Stomach smooth muscle (tissue), 2 donors: ENCODE results near the gene VSTM2L.
A peak's percentile ranks its signal among the peaks of the same experiment; 100 is the strongest.

Source experiments
- H3K27ac ChIP-seq: one replicate; pipeline ENCODE4 v1.7.0; 2013; ENCODE audit warnings: mild to moderate bottlenecking, low read length, inconsistent platforms
- H3K27me3 ChIP-seq, 2 donors: one replicate each; pipeline ENCODE4 v1.7.0; 2013; ENCODE audit warnings: low read length in 2 of 2; ENCODE audit not compliant: insufficient read depth in 2 of 2, control insufficient read depth in 1 of 2
- H3K36me3 ChIP-seq, 2 donors: one replicate each; pipeline ENCODE4 v1.7.0; 2013; ENCODE audit warnings: low read length in 2 of 2; ENCODE audit not compliant: control insufficient read depth in 2 of 2, insufficient read depth in 2 of 2
- H3K4me1 ChIP-seq: one replicate; pipeline ENCODE4 v1.7.0; 2013; ENCODE audit warnings: low read length; ENCODE audit not compliant: control insufficient read depth, insufficient read depth
- H3K4me3 ChIP-seq, 2 donors: one replicate each; pipeline ENCODE4 v1.7.0; 2013; ENCODE audit warnings: low read length in 2 of 2
- H3K9ac ChIP-seq, 2 donors: one replicate each; pipeline ENCODE4 v1.7.0; 2013; ENCODE audit warnings: low read length in 2 of 2, mild to moderate bottlenecking in 1 of 2
- H3K9me3 ChIP-seq, 2 donors: one replicate each; pipeline ENCODE4 v1.7.0; 2013; ENCODE audit warnings: low read length in 2 of 2; ENCODE audit not compliant: control insufficient read depth in 2 of 2
- donor health status: healthy.
- donor health status: Pancreatic carcinoma.

VSTM2L gene

GRCh38 chr20:37913567-37914366 is 10.8 kb downstream of the VSTM2L start:
- Histone ChIP-seq H3K27ac (no peak overlapping the region), H3K9ac (no peak overlapping the region), H3K4me3 (no peak overlapping the region), H3K27me3 (peaks cover 29 to 34% of the 10 kb centered on the region in 2 donors), H3K4me1 (peaks cover 21% of the 10 kb centered on the region), H3K36me3 (no peaks in the 10 kb centered on the region), H3K9me3 (no peaks in the 10 kb centered on the region)

- Histone ChIP-seq H3K4me1 (peaks cover 21% of the 10 kb centered on the region), H3K4me3 (peak overlapping the region; percentile 59 to 63), H3K36me3 (no peaks in the 10 kb centered on the region), H3K27ac (no peak overlapping the region), H3K9me3 (no peaks in the 10 kb centered on the region), H3K27me3 (peaks cover 30 to 31% of the 10 kb centered on the region in 2 donors), H3K9ac (peak overlapping the region in 1 of 2 donors; percentile 41)
Measured at GRCh38 chr20:37914367-37914671, 11.4 kb downstream of the VSTM2L start.

DNA sequence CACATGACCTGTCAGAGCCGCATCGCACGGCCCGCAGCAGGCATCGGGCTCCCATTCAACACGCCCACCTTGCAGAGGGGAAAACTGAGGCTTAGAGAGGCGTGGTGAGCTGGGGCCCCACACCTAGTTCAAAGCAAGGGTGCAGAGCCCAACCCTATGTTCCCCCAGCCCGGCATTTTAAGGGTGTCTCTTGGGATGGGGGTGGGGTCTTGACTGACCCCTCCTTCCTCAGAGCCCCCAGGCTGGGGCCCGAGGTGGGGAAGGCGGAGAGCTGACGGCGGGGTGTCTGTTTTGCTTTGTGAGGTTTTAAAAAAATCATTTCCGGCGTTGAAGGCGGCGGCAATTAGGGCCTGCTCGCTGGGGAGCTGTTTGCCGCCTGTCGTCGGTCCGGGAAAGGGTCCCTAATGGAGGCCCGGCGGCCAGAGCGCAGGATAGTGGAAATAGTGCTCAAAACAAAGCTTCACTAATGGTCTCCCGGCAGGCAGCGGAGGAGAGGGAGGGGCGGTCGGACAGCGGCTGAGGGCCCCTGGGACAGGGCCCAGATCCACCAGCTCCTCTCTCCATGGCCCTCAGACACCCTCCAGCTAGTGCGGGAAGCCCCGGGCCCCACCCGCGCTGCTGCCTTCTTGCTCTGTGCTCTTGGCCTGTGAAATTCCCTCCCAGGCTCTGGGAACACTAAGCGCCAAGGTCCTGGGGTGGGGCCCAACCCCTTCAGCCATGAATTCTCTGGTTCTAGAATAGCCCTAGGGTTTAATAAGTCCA is 11.9 kb downstream of the VSTM2L start:
- Histone ChIP-seq H3K9ac (peak overlapping the region; percentile 29 to 41), H3K27me3 (peaks cover 30 to 32% of the 10 kb centered on the region in 2 donors)

GRCh38 chr20:37915434-37915787 is 12.5 kb downstream of the VSTM2L start:
- Histone ChIP-seq H3K9ac (peak overlapping the region in 1 of 2 donors; percentile 41), H3K36me3 (no peaks in the 10 kb centered on the region), H3K4me1 (peaks cover 21% of the 10 kb centered on the region), H3K9me3 (no peaks in the 10 kb centered on the region), H3K27ac (no peak overlapping the region), H3K27me3 (peaks cover 28 to 34% of the 10 kb centered on the region in 2 donors), H3K4me3 (peak overlapping the region; percentile 59 to 63)

More for the DNA sequence above, 11.9 kb downstream of the VSTM2L start:
- peaks cover 21% of the 10 kb centered on the region for H3K4me1 ChIP-seq
- H3K4me3 ChIP-seq, result peak overlapping the region; percentile 59 to 63
- no peaks in the 10 kb centered on the region for H3K36me3 ChIP-seq
- no peak overlapping the region for H3K27ac ChIP-seq
- no peaks in the 10 kb centered on the region for H3K9me3 ChIP-seq

DNA sequence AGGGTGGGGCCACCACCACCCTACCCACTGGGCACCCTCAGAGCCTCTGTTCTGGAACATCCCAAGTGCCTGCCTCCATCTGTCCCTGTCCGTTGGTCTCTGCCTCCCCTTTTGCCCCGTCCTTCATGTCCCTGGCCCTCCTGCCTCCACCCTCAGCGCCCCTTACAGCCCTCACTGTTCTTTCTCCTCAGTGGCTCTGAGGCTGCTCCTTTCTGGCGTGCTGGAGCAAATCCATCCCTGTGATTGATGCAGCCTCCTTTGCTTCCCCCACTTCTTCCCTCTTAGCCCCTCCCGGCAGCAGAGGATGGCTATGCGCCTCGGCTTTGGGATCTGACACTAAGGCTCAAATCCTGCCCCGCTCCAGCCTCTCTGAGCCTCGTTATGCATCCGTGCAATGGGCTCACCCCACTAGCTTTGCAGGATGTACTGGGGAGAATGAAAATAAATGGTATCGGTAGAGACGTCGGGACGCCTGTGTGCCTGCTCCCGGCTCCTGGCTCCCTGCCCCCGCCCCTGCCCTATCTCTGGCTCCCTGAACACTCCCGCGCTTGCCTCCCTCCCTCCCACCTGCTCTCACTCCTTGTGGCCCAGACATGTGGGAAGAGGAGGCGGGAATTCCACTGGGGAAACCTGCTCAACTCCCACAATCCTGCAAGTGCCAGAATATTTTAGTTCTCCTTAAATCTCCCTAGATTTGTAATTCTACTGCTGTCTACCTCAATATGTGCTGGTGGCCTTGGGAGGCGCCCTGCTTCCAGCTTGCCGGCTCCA is 13.1 kb downstream of the VSTM2L start:
- H3K36me3 ChIP-seq, result no peaks in the 10 kb centered on the region
- H3K4me1 ChIP-seq, result peaks cover 21% of the 10 kb centered on the region
- H3K4me3 ChIP-seq, result peak overlapping the region in 1 of 2 donors; percentile 35
- H3K9ac ChIP-seq, result no peak overlapping the region
- no peak overlapping the region for H3K27ac ChIP-seq
- H3K9me3 ChIP-seq, result no peaks in the 10 kb centered on the region
- peaks cover 27 to 34% of the 10 kb centered on the region in 2 donors for H3K27me3 ChIP-seq

DNA sequence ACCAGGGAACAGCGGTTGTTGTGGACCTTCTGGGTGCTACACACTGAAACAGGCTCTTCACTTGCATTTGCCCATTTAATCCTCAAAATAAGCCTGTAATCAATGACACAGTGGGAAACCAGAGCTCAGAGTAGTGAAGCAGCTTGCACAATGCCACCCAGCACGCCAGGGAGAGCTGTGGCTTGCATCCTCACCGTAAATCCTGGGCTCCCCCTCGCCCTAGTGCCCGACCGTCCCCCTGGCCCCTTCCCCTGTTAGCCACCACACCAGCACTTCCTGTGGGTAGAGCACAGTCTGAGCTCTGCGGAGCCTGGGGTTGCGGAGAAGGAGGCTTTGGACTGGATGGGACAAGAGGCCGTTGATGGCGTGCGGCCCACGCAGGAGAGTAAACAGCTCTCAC is 14.5 kb downstream of the VSTM2L start:
- H3K27me3 ChIP-seq, result peaks cover 31% of the 10 kb centered on the region in 2 donors

GRCh38 chr20:37918035-37918434 is 15.1 kb downstream of the VSTM2L start:
- H3K27me3 ChIP-seq, result peaks cover 30 to 31% of the 10 kb centered on the region in 2 donors
- H3K36me3 ChIP-seq, result no peaks in the 10 kb centered on the region
- no peak overlapping the region for H3K27ac ChIP-seq
- no peaks in the 10 kb centered on the region for H3K9me3 ChIP-seq
- peaks cover 16% of the 10 kb centered on the region for H3K4me1 ChIP-seq
- H3K4me3 ChIP-seq, result no peak overlapping the region
- H3K9ac ChIP-seq, result no peak overlapping the region

More for the DNA sequence above, 14.5 kb downstream of the VSTM2L start:
- no peak overlapping the region for H3K9ac ChIP-seq
- peaks cover 16% of the 10 kb centered on the region for H3K4me1 ChIP-seq
- H3K36me3 ChIP-seq, result no peaks in the 10 kb centered on the region
- no peak overlapping the region for H3K4me3 ChIP-seq
- no peaks in the 10 kb centered on the region for H3K9me3 ChIP-seq
- H3K27ac ChIP-seq, result no peak overlapping the region

DNA sequence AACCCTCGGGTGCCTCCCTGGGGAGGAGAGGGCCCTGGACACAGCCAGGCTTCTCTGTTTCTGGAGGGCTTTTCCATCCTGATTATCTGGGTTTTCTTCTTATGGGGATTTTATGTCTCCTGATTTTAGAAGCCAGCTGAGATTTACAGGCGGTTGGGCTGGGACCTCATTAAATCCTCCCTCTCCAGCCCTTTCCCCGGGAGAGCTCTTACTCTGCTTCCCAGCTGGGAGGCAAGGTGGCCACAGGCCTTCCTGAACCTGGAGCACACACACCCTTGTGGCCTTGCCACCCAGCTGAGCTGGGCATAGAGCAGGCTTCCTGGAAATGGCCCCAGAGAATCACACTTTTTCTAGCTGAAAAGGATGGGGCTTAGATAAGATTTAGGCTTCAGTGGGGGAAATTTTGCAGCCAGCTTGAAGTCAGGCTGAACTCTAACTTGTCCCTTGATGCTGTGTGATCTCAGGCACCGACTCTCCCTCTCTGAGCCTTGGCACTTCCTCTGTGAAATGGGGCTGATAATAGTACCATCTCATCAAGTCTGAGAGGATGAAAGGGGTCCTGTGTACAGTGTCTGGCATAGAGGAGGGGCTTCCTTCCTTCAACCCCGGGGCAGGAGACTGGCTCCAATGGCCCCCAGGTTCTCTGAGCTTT is 16.6 kb downstream of the VSTM2L start:
- Histone ChIP-seq H3K27me3 (peaks cover 19 to 23% of the 10 kb centered on the region in 2 donors), H3K9me3 (no peaks in the 10 kb centered on the region), H3K4me3 (no peak overlapping the region), H3K27ac (no peak overlapping the region), H3K9ac (no peak overlapping the region), H3K36me3 (no peaks in the 10 kb centered on the region), H3K4me1 (peaks cover 10% of the 10 kb centered on the region)

DNA sequence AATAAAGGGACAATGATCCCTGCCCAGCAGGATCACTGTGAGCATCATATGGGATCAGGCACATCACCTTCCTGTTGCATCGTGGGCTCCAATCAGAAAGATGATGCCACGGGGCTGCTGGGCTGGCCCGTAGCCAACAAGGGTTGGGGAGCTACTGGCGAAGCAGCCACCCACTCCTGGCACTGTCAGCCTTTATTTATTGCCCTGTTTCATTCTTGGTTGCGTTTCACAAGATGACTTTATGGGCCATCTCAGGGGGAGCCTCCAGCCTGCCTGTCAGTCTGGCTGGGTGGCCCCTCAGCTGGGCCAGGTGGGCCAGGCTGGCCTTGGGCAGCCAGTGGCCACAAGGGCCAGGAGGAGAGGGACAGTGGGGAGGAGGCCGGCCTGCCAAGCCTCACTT is 17.3 kb downstream of the VSTM2L start:
- H3K4me1 ChIP-seq, result peaks cover 4% of the 10 kb centered on the region
- H3K27me3 ChIP-seq, result peaks cover 16 to 17% of the 10 kb centered on the region in 2 donors
- H3K9ac ChIP-seq, result no peak overlapping the region

DNA sequence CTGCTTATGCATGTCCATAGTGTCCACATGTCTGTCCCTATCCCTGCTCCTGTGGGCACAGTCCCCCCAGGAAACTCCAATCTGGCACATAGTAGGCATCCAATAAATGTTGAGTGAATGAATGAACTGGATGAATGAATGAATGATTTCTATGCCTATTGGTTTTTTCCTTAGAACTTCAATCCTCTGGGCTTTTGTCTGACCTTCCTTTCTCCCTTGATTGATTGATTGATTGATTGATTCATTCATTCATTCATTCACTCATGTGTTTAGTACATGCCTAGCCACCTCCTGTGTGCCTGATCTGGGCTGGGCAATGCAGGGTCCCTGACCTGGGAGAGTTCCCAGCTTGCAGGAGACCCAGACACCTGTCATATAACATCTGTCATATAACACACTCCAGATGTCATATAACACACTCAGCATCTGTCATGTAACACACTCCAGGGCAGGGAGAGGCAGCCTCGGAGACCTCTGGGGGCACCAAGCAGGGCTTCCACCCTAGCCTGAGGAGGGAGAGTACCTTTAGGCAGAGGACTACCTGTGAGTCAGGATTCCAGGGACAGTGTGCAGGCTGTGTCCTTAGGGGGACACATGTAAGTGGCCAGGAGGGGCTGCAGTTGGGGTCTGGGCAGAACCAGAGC is 17.9 kb downstream of the VSTM2L start:
- no peak overlapping the region for H3K27ac ChIP-seq
- H3K4me3 ChIP-seq, result no peak overlapping the region
- no peaks in the 10 kb centered on the region for H3K9me3 ChIP-seq
- no peaks in the 10 kb centered on the region for H3K36me3 ChIP-seq
- H3K9ac ChIP-seq, result peak overlapping the region in 1 of 2 donors; percentile 29
- H3K4me1 ChIP-seq, result peaks cover 2% of the 10 kb centered on the region
- peaks cover 11 to 13% of the 10 kb centered on the region in 2 donors for H3K27me3 ChIP-seq

More for the DNA sequence above, 17.3 kb downstream of the VSTM2L start:
- Histone ChIP-seq H3K27ac (no peak overlapping the region), H3K36me3 (no peaks in the 10 kb centered on the region), H3K9me3 (no peaks in the 10 kb centered on the region), H3K4me3 (no peak overlapping the region)
